RWPE2 (cell line): ENCODE results near the gene PNPLA1.

Experiments used
- ATAC-seq: fragments of 200-7000 bp; cut with Tn5 transposase; 3 replicates; pipeline ENCODE4 v1.9.1; 2021; ENCODE audit warnings: low read depth
- DNase-seq: peaks from one replicate; pipeline ENCODE4 v3.0.0-alpha.2; 2020; ENCODE audit warnings: low spot score
- H3K27ac ChIP-seq: fragments of 450-650 bp; 2 replicates; pipeline ENCODE4 v1.5.1; 2017; ENCODE audit warnings: mild to moderate bottlenecking; ENCODE audit not compliant: poor library complexity, severe bottlenecking
- H3K27me3 ChIP-seq: fragments of 250-450 bp; sonication (Bioruptor Pico); 2 replicates; pipeline ENCODE4 v1.5.1; 2021; ENCODE audit warnings: mild to moderate bottlenecking, moderate library complexity; ENCODE audit not compliant: insufficient read depth, poor library complexity, severe bottlenecking
- H3K36me3 ChIP-seq: fragments of 250-450 bp; sonication (Bioruptor Pico); 2 replicates; pipeline ENCODE4 v1.5.1; 2020; ENCODE audit warnings: low read depth, mild to moderate bottlenecking, moderate library complexity
- H3K4me1 ChIP-seq: fragments of 250-450 bp; sonication (Bioruptor Pico); 2 replicates; pipeline ENCODE4 v1.5.1; 2021; ENCODE audit warnings: mild to moderate bottlenecking, moderate library complexity; ENCODE audit not compliant: insufficient read depth, poor library complexity, severe bottlenecking
- H3K4me3 ChIP-seq: fragments of 250-450 bp; sonication (Bioruptor Pico); 2 replicates; pipeline ENCODE4 v1.5.1; 2021; ENCODE audit warnings: mild to moderate bottlenecking, moderate library complexity; ENCODE audit not compliant: severe bottlenecking
- H3K9me3 ChIP-seq: fragments of 250-450 bp; sonication (Bioruptor Pico); 2 replicates; pipeline ENCODE4 v1.5.1; 2021; ENCODE audit warnings: mild to moderate bottlenecking, moderate library complexity; ENCODE audit not compliant: severe bottlenecking
- CTCF ChIP-seq: fragments of 450-650 bp; IDR thresholded peaks from one replicate; pipeline ENCODE4 v1.5.1; 2017; ENCODE audit warnings: mild to moderate bottlenecking, moderate library complexity; ENCODE audit not compliant: poor library complexity, severe bottlenecking

PNPLA1 gene

GRCh38 chr6:36267731-36268477 is 2.0 kb upstream of the PNPLA1 start:
- TF ChIP-seq CTCF = no peak
- Histone ChIP-seq H3K4me3 (no peak overlapping the region), H3K27ac (no peak overlapping the region), H3K4me1 (no peaks in the 10 kb centered on the region), H3K9me3 (no peaks in the 10 kb centered on the region), H3K27me3 (peaks cover 8% of the 10 kb centered on the region), H3K36me3 (no peaks in the 10 kb centered on the region)
- DNase-seq (no peak), ATAC-seq (no peak; the same call in 2 of the 3 replicates)

DNA sequence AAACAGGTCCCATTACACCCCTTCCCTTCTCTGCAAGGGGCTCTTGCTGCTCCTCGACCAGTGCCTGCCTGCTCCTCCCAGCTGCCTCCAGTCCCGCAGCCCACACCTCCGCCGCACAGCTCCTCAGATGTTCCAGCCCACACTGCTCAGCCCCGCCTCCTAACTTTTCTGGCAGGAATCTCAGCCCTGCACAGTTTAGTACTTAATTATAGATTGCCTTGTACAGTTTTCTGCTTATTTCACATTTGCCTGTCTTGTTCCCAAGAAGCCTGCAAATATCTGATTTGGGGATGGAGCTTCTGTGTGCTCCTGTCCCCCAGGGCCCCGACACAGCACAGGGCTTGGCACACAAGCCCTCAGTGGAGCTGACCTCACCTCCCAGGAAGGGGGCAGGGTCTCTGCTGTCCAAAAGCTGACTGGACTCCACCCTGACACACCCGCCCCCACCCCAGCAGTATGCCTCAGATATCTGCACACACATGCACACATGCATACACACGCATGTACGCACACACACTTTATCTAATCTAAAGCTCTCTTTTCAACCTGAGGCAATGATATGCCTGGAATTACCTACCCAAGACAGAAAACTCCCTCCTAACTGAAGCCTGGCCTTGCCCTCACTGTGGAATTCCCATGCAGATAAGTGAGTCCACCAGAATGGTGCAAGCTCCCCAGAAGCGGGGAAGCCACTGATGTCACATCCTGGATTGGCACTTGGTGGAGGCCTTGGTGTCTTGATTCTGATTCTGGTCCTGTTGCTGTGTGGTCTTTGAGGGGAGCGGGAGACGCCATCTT is 1.2 kb upstream of the PNPLA1 start:
- peaks cover 3% of the 10 kb centered on the region for H3K27me3 ChIP-seq
- H3K9me3 ChIP-seq = no peaks in the 10 kb centered on the region
- H3K36me3 ChIP-seq = no peaks in the 10 kb centered on the region
- no peaks in the 10 kb centered on the region for H3K4me1 ChIP-seq
- H3K27ac ChIP-seq = no peak overlapping the region
- no peak for DNase-seq
- ATAC-seq = peak; percentile 22; the same call in 1 of the 3 replicates
- no peak for TF ChIP-seq CTCF
- no peak overlapping the region for H3K4me3 ChIP-seq

GRCh38 chr6:36272234-36272633 is 2.4 kb downstream of the PNPLA1 start:
- TF ChIP-seq CTCF = no peak

DNA sequence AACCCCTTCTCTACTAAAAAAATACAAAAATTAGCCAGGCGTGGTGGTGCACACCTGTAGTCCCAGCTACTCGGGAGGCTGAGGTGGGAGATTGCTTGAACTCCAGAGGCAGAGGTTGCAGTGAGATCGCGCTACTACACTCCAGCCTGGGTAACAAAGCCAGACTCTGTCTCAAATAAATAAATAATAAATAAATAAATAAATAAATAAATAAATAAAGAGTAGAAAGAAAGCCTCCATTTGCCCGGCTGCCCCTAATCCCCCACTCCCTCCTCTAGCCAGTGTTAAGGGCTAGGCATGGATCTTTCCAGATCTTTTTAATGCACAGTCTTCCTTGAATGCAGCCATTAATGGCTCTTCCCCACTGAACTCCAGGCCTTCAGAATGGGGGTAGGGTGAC is 3.2 kb downstream of the PNPLA1 start:
- no peaks in the 10 kb centered on the region for H3K27me3 ChIP-seq
- H3K36me3 ChIP-seq = no peaks in the 10 kb centered on the region
- H3K4me1 ChIP-seq = no peaks in the 10 kb centered on the region
- H3K4me3 ChIP-seq = no peak overlapping the region
- no peak overlapping the region for H3K27ac ChIP-seq
- DNase-seq (no peak), ATAC-seq (no peak)
- TF ChIP-seq CTCF = no peak
- no peaks in the 10 kb centered on the region for H3K9me3 ChIP-seq

More at GRCh38 chr6:36272234-36272633, 2.4 kb downstream of the PNPLA1 start:
- DNase-seq = no peak
- ATAC-seq = no peak
- Histone ChIP-seq H3K27ac (no peak overlapping the region), H3K9me3 (no peaks in the 10 kb centered on the region), H3K36me3 (no peaks in the 10 kb centered on the region), H3K4me3 (no peak overlapping the region), H3K27me3 (no peaks in the 10 kb centered on the region), H3K4me1 (no peaks in the 10 kb centered on the region)
